Sigmoid colon (tissue), 4 donors: Measurements from ENCODE around the gene OR2V2.

ENCODE experiments used
- POLR2A ChIP-seq, 2 donors: fragments of 450-650 bp; IDR thresholded peaks; one replicate each; pipeline ENCODE4 v1.6.1; 2016; ENCODE audit warnings: antibody characterized with exemption in 2 of 2, mild to moderate bottlenecking in 2 of 2, moderate library complexity in 2 of 2
- POLR2AphosphoS5 ChIP-seq, 4 donors: sonication (generic); formaldehyde crosslinking; IDR thresholded peaks; one replicate each; pipeline ENCODE4 v1.6.1; 2017; ENCODE audit warnings: antibody characterized with exemption in 4 of 4

GRCh38 chr5:181195249-181195761 is 47.9 kb downstream of the OR2V2 start:
- TF ChIP-seq POLR2AphosphoS5 (IDR thresholded peaks at IDR 0.05) = no peak
- no peak for TF ChIP-seq POLR2A (IDR thresholded peaks at IDR 0.05)
